OCI-LY7 (cell line): ENCODE results near the gene GRB7.
"Not testable (repeated sequence)": the region's sequence is repeated elsewhere in the genome, so short reads cannot be mapped to it uniquely, and the experiment has no call there.

Experiments used
- CTCF ChIP-seq: fragments of 200-600 bp; sonication (generic); conservative IDR thresholded peaks from 2 replicates; pipeline ENCODE4 v1.5.1; 2014; ENCODE audit warnings: mild to moderate bottlenecking, antibody characterized with exemption, low read length, moderate library complexity, mixed read lengths
- EZH2phosphoT487 ChIP-seq: fragments of 200-600 bp; sonication (generic); IDR thresholded peaks from 2 replicates; pipeline ENCODE4 v1.6.1; 2018; ENCODE audit warnings: low read depth, borderline replicate concordance, mild to moderate bottlenecking, mixed run types, antibody characterized with exemption, low read length, moderate library complexity, mixed read lengths

GRCh38 chr17:39711071-39711470 lies 26.7 kb upstream of the GRB7 start:
- not testable (repeated sequence) for TF ChIP-seq CTCF, EZH2phosphoT487
